Activated CD8-positive, alpha-beta memory T cell treated with anti-CD3 and anti-CD28 coated beads, Interleukin-2, amount 50 U/mL, for 24 hours (primary cell): ENCODE results near the gene NAA60.

Experiments
- DNase-seq: peaks from one replicate; pipeline ENCODE4 v3.0.0-alpha.2; 2020; ENCODE audit errors: extremely low read depth

NAA60 gene

GRCh38 chr16:3510416-3510815 is 66.9 kb downstream of the NAA60 start:
- no peak for DNase-seq

DNA sequence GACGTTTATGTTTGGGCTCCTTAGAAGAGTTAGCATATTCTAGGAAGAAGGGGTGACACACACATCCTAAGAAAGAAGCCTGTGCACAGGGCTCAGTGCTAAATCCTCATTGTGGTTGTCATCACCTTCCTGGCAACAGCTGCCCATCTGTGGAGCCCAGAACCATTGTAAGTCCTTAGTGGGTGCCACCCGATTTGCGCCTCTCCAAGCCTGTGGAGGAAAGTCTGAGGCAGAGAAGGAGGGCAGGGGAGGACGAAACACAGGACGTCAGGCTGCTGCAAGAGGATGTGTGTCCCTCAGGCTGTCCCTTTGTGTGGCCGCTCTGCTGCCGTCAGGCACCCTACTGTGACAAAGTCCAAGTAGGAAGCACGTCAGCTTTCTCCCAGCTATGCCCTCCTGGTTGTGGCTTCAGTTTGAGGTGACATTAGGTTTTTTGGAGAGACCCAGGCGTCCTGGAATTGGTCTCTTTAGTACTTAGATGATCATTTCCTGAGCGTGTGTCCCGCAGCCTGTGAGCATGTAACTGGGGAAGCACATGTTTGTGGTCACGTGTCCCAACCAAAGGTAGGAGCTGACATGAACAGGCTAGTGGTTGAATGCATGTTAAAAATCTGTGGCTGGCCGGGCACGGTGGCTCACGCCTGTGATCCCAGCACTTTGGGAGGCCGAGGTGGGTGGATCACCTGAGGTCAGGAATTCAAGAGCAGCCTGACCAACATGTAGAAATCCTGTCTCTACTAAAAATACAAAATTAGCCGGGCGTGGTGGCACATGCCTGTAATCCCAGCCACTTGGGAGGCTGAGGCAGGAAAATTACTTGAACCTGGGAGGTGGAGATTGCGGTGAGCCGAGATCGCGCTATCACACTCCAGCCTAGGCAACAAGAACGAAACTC is 68.1 kb downstream of the NAA60 start:
- no peak for DNase-seq

DNA sequence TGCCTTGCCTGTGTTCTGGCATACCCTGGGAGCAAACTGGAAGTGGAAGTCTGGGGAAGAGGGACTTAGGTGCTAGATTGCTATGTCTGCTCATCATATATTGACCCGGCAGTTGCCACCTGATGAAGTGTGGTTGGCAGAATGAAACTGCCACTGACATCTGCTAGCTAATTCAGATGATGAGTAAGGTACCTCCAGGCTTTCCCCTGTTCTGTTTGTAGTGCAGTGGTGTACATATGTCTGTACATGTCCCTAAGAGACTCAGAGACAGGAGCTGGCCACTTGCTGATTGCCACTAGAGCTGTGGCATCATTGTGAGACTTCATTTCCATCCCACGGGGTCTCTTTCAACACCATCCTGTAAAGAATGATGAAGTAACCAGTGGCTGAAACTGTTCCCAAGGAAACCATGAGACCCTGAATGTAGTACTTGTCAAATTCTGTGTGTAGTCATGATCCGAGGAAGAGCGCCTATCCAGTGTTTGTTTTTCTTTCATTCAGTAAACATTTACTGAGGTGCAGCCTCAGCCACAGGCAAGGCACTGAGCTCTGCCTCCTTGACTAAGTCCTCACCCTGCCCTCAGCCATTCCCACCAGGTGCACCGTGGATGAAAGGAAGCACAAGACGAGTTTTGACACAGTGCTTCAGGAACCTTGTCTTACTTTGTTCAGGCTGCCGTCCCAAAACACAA is 70.6 kb downstream of the NAA60 start:
- DNase-seq: no peak

GRCh38 chr16:3514621-3515020 is 71.1 kb downstream of the NAA60 start:
- DNase-seq: no peak

- DNase-seq: no peak
These were observed 72.4 kb downstream of the NAA60 start for GRCh38 chr16:3515897-3516296.

- no peak for DNase-seq
These were observed 75.0 kb downstream of the NAA60 start for GRCh38 chr16:3518292-3518985.

DNA sequence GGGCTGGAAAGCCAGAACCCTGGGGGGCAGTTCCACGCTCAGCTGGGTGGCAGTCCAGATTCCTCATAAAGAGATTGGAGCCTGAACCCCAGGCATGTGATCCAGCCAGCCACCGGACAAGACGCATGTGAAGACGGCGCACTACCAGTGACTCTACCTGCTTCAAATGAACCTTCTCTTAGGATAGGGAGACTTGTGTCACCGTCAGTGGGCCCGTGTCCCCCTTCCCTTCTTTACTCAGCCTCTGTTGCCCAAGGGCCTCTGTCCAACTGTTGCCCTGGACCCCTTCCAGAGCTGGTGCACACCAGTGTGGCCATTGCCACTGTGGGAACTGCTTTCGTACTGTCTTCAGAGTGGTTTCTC is 75.5 kb downstream of the NAA60 start:
- DNase-seq: no peak

GRCh38 chr16:3519581-3519980 is 76.1 kb downstream of the NAA60 start:
- DNase-seq: no peak

GRCh38 chr16:3520413-3520812 is 76.9 kb downstream of the NAA60 start:
- no peak for DNase-seq

DNA sequence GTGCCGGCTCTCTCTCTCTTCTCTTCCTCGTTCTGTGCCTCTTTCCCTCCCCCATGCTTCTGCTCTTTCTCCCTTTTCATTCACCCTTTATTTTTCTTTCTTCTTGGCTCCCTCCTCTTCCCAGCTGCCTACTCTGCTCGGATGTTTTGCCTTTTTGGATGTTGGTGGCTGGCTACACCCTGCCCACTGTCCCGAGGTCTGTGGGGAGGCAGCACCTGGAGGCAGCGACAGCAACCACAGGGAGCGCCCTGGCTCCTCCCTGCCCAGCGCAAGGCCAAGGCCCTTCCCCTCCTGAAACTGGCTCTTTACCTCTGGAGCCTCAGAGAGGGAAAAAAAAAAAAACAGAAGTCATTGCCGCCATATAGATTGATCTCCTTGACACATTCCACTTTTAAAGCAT is 77.4 kb downstream of the NAA60 start:
- DNase-seq: no peak

DNA sequence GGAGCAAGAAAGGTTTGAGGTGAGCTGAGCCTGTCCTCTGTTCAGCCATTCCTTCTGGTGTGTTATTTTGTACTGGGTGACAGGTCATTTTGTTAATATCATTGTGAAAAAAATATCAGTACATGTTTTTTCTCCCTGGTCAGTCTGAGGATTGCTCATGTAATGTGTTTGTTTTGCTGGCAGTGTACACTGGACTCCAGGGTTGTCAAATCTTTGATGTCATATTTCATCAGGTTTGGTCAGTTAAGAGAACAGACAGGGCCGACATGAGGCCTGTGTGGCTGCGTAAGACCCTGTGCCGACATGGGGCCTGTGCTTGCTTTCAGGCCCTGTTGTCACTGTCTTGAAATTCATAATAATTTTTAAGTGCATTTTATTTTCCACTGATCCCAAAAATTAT is 79.8 kb downstream of the NAA60 start:
- no peak for DNase-seq

DNA sequence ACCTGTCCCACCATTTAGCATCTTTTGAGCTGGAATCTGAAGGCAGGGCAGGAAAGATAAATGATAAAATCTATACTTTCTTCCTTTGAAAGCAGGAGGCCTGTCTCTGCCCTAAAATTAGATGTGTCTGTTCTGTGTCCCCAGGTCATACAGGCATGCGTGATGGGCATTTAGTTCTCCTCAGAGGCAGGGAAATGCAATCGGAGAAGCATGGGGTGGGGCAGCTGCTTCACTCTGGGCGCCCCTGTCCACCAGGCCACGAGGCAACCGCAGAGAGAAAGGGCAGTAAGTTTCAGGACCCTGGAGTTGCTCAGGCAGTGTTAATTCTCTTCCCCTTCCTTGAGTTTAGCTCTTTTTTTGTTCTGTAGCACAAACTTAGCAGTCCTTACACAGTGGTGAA is 82.5 kb downstream of the NAA60 start:
- DNase-seq: no peak

DNA sequence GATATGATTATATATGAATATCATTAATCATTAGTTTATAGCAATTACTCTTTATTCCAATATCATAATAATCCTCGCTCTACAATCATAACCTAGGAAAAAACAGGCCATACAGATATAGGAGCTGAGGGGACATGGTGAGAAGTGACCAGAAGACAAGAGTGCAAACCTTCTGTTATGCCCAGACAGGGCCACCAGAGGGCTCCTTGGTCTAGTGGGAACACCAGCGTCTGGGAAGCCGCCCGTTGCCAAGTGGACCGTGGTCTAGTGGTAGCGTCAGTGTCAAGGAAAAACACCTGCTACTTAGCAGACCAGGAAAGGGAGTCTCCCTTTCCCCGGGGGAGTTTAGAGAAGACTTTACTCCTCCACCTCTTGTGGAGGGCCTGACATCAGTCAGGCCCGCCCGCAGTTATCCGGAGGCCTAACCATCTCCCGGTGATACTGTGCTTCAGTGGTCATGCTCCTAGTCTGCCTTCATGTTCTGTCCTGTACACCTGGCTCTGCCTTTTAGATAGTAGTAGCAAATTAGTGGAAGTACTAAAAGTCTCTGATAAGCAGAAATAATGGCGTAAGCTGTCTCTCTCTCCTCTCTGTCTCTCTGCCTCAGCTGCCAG is 83.8 kb downstream of the NAA60 start:
- peak; percentile 23 for DNase-seq

DNA sequence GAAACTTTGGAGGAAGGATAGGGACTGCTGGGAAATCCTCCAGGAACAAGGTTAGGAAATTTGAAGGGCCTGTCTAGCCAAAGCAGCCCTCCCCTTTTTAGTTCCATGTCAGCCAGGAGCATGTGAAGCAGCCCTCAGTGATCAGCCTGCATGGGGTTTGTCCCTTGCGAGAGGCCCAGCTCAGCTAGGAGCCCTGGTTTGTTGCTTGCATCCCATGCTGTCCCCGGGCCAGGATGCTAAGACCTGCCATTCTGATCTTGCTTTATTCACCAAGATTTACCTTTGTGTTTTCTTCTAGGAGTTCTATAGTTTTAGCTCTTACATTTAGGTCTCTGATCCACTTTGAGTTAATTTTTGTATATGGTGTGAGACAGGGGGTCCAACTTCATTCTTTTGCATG is 84.9 kb downstream of the NAA60 start:
- no peak for DNase-seq

- no peak for DNase-seq
These were observed 85.7 kb downstream of the NAA60 start for GRCh38 chr16:3529175-3529574.

DNA sequence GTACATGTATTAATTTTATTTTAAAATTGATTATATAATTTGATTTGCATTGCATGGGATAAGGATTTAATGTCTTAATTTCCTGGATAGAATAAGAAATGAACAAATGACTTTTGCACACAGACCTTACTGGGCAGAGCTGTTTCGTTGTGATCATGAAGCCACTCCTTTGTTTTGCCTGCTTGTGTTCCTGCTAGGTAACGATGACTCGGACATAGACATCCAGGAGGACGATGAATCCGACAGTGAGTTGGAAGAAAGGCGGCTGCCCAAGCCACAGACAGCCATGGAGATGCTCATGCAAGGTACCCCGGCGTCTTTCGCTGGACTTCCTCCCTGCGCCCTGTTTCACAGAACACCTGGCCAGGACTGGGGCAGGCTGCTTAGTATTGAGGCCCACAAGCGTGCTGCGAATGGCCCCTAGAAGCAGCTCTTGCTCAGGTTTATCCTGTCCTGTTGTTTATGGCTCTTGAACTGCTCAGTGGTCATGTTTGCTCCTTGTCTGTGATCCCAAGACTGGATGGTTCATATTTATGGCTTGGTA is 87.0 kb downstream of the NAA60 start:
- DNase-seq: no peak

GRCh38 chr16:3532741-3533140 is 89.3 kb downstream of the NAA60 start:
- DNase-seq: no peak

- no peak for DNase-seq
These were observed 90.6 kb downstream of the NAA60 start for GRCh38 chr16:3534126-3534525.

DNA sequence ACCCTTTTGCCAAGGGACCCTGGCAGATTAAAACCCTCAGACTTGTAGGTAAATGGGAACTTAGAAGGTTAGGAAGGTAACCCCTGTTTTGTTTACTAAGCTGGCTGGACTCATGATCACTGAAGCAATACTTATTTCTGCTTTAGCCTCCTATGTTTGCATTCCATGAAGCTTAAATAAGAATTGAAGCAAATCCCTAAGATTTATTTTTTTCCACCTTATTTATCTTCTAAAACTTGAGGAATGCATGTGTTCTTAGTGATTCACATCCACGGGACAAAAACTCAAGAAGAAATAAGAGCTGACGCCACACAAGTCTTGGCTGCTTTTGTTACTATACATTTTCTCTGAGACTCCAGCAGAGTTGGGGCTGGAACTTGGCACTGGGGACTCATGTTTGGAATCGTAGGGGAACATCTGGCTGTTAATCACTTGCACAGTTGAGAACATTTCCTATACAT is 92.8 kb downstream of the NAA60 start:
- no peak for DNase-seq
